Stimulated activated CD4-positive, alpha-beta T cell treated with anti-CD3 and anti-CD28 coated beads, Interleukin-15, amount 100 ng/mL, for 48 hours (primary cell): ENCODE results near the gene MAGEB4.

Source experiments
- DNase-seq, 2 donors: peaks; one replicate each; pipeline ENCODE4 v3.0.0-alpha.2; 2020; ENCODE audit warnings: low read depth in 2 of 2

MAGEB4 gene

GRCh38 chrX:30283456-30284200 is 41.8 kb downstream of the MAGEB4 start:
- DNase-seq, result no peak
